ENCODE data around the gene METTL1.

DNA sequence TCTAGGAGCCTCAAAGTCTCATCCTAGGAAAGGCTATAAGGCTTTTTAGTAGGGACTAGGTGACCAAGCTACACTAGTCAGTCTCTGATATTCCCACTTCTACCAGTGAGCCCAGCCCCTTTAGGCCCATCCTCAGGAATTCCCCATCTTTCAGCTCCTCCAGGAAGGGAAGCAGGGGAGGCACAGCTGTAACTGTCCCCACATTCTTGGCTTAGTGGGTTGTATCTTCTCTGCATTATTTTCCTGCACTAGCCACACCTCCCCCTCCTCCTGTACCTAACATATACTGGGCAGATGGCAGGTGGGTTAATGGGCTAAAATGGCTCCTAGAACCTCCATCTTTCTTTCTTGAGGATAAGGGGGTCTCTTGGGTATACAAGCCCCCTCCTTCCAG, 4.6 kb downstream of the METTL1 start:
- TF ChIP-seq, protein P1, sequence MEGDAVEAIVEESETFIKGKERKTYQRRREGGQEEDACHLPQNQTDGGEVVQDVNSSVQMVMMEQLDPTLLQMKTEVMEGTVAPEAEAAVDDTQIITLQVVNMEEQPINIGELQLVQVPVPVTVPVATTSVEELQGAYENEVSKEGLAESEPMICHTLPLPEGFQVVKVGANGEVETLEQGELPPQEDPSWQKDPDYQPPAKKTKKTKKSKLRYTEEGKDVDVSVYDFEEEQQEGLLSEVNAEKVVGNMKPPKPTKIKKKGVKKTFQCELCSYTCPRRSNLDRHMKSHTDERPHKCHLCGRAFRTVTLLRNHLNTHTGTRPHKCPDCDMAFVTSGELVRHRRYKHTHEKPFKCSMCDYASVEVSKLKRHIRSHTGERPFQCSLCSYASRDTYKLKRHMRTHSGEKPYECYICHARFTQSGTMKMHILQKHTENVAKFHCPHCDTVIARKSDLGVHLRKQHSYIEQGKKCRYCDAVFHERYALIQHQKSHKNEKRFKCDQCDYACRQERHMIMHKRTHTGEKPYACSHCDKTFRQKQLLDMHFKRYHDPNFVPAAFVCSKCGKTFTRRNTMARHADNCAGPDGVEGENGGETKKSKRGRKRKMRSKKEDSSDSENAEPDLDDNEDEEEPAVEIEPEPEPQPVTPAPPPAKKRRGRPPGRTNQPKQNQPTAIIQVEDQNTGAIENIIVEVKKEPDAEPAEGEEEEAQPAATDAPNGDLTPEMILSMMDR (IDR thresholded peaks at IDR 0.05), result no peak
- no peak for TF ChIP-seq POLR2A (IDR thresholded peaks at IDR 0.05)
- TF ChIP-seq POLR2AphosphoS5 (IDR thresholded peaks at IDR 0.05), result no peak
